WTC11 (cell line): Measurements from ENCODE around the gene RPRD1B. TPM values are rescaled to one million over a fixed set of nuclear protein-coding genes. Genes with fewer than 3 reads are reported as not detected.

Source experiments
- ATAC-seq: fragments of 200-7000 bp; cut with Tn5 transposase; 2 replicates; pipeline ENCODE4 v1.10.0; 2021; ENCODE audit warnings: mild to moderate bottlenecking, moderate library complexity
- CTCF ChIA-PET: fragments of 300-600 bp; sonication (Branson Sonifier 250); formaldehyde crosslinking; loops from one replicate; lab custom pipeline; 2021; ENCODE audit warnings: antibody characterized with exemption; lab: Charles Lee
- POLR2A ChIA-PET: fragments of 350-600 bp; sonication (Branson Sonifier 250); formaldehyde crosslinking; loops from one replicate; lab custom pipeline; 2021; ENCODE audit warnings: antibody characterized with exemption; lab: Charles Lee
- DNase-seq: peaks from one replicate; pipeline ENCODE4 v3.0.0; 2021; ENCODE audit warnings: low spot score
- H3K27ac Mint-ChIP-seq: 2 replicates; pipeline ENCODE4 v1.8.0; 2021; ENCODE audit warnings: mixed read lengths
- H3K27me3 Mint-ChIP-seq: 2 replicates; pipeline ENCODE4 v1.8.0; 2021; ENCODE audit warnings: low read depth, mild to moderate bottlenecking, moderate library complexity, mixed read lengths
- H3K36me3 Mint-ChIP-seq: 2 replicates; pipeline ENCODE4 v1.8.0; 2021; ENCODE audit warnings: mixed read lengths
- H3K4me1 Mint-ChIP-seq: 2 replicates; pipeline ENCODE4 v1.8.0; 2022; ENCODE audit warnings: mixed read lengths
- H3K4me3 Mint-ChIP-seq: 2 replicates; pipeline ENCODE4 v1.8.0; 2021; ENCODE audit warnings: mild to moderate bottlenecking, moderate library complexity, mixed read lengths
- H3K9me3 Mint-ChIP-seq: 2 replicates; pipeline ENCODE4 v1.8.0; 2021; ENCODE audit warnings: mixed read lengths
- ATF2 ChIP-seq: sonication (generic); formaldehyde crosslinking; IDR thresholded peaks from 2 replicates; pipeline ENCODE4 v1.8.1; 2022; ENCODE audit warnings: low read depth, missing genetic modification reagents, borderline replicate concordance
- ATF6 ChIP-seq: sonication (generic); formaldehyde crosslinking; IDR thresholded peaks from 2 replicates; pipeline ENCODE4 v1.8.1; 2023; ENCODE audit warnings: mild to moderate bottlenecking, missing genetic modification reagents
- CBFB ChIP-seq: sonication (generic); formaldehyde crosslinking; IDR thresholded peaks from 2 replicates; pipeline ENCODE4 v1.8.1; 2022; ENCODE audit warnings: mild to moderate bottlenecking, low read depth, missing genetic modification reagents
- CDX4 ChIP-seq: fragments of 250-450 bp; sonication (Bioruptor Pico); IDR thresholded peaks from 2 replicates; pipeline ENCODE4 v1.9.0; 2021; ENCODE audit warnings: moderate library complexity, mild to moderate bottlenecking, inconsistent platforms, borderline replicate concordance
- FOXJ3 ChIP-seq: sonication (generic); formaldehyde crosslinking; IDR thresholded peaks from 2 replicates; pipeline ENCODE4 v1.9.0; 2021; ENCODE audit warnings: missing genetic modification reagents, mild to moderate bottlenecking, borderline replicate concordance
- NR3C1 ChIP-seq: sonication (generic); formaldehyde crosslinking; conservative IDR thresholded peaks from 2 replicates; pipeline ENCODE4 v1.8.1; 2023; ENCODE audit warnings: low read depth, mild to moderate bottlenecking, missing genetic modification reagents
- PRDM15 ChIP-seq: sonication (generic); formaldehyde crosslinking; IDR thresholded peaks from 2 replicates; pipeline ENCODE4 v1.8.0; 2022; ENCODE audit warnings: missing genetic modification reagents
- RORB ChIP-seq: fragments of 250-450 bp; sonication (Bioruptor Pico); IDR thresholded peaks from 2 replicates; pipeline ENCODE4 v1.9.0; 2021; ENCODE audit warnings: mild to moderate bottlenecking
- TCF7 ChIP-seq: sonication (generic); formaldehyde crosslinking; IDR thresholded peaks from 2 replicates; pipeline ENCODE4 v1.8.0; 2022; ENCODE audit warnings: mild to moderate bottlenecking, low read depth, missing genetic modification reagents, moderate library complexity
- TEAD1 ChIP-seq: sonication (generic); formaldehyde crosslinking; IDR thresholded peaks from 2 replicates; pipeline ENCODE4 v1.8.0; 2022; ENCODE audit warnings: mild to moderate bottlenecking, missing genetic modification reagents
- USF1 ChIP-seq: sonication (generic); formaldehyde crosslinking; IDR thresholded peaks from 2 replicates; pipeline ENCODE4 v1.8.0; 2022; ENCODE audit warnings: mild to moderate bottlenecking, missing genetic modification reagents
- ZMAT4 ChIP-seq: fragments of 250-450 bp; sonication (Bioruptor Pico); IDR thresholded peaks from 2 replicates; pipeline ENCODE4 v1.9.0; 2021; ENCODE audit warnings: mild to moderate bottlenecking
- ZNF121 ChIP-seq: sonication (generic); formaldehyde crosslinking; IDR thresholded peaks from 2 replicates; pipeline ENCODE4 v1.8.0; 2023; ENCODE audit warnings: missing genetic modification reagents
- ZNF281 ChIP-seq: sonication (generic); formaldehyde crosslinking; IDR thresholded peaks from 2 replicates; pipeline ENCODE4 v1.8.0; 2023; ENCODE audit warnings: mild to moderate bottlenecking, missing genetic modification reagents
- ZNF396 ChIP-seq: fragments of 250-450 bp; sonication (Bioruptor Pico); IDR thresholded peaks from 2 replicates; pipeline ENCODE4 v1.8.0; 2021; ENCODE audit warnings: mild to moderate bottlenecking, moderate library complexity, borderline replicate concordance
- ZNF423 ChIP-seq: fragments of 250-450 bp; sonication (Bioruptor Pico); IDR thresholded peaks from 2 replicates; pipeline ENCODE4 v2.1.2; 2022; ENCODE audit warnings: mild to moderate bottlenecking, moderate library complexity
- total RNA-seq: library from RNA; stranded (reverse); gene quantifications from 3 replicates; pipeline ENCODE4 v1.2.3, GENCODE V29; 2021

RPRD1B gene
- total RNA-seq, 1 experiment from 2014 or later: 21.4 TPM

- TF ChIP-seq ZNF281 (CRISPR knock-in tag): no peak
These were observed 789 bp upstream of the RPRD1B start (continued) for GRCh38 chr20:38032585-38033329.

GRCh38 chr20:38034108-38034649 lies 633 bp downstream of the RPRD1B start:
- Mint-ChIP-seq H3K27ac (no peak overlapping the region; the same call in 1 of the 2 replicates), H3K4me1 (peaks cover 39% of the 10 kb centered on the region), H3K36me3 (peaks cover 22% of the 10 kb centered on the region)
- ATAC-seq: peak; percentile 4; the same call in 1 of the 2 replicates
- CTCF ChIA-PET: interaction anchor here (2.4 kb wide), 1 partner anchor 39 kb away, joined by 8 read pairs; no protein-coding TSS in a partner anchor
- TF ChIP-seq NR3C1 (CRISPR knock-in tag): no peak
- no peak for TF ChIP-seq USF1
- no peak for TF ChIP-seq PRDM15 (CRISPR knock-in tag)
- no peak for TF ChIP-seq TEAD1 (CRISPR knock-in tag)
- no peak for TF ChIP-seq CDX4
- no peak for TF ChIP-seq ATF2 (CRISPR knock-in tag)
- no peak for TF ChIP-seq RORB (CRISPR knock-in tag)
- TF ChIP-seq ZNF396 (CRISPR knock-in tag): no peak
- TF ChIP-seq ZNF423: no peak
- no peak for TF ChIP-seq ATF6 (CRISPR knock-in tag)
- no peak for TF ChIP-seq ZNF121
- TF ChIP-seq TCF7: no peak
- no peak for TF ChIP-seq FOXJ3 (CRISPR knock-in tag)
- no peak for TF ChIP-seq ZMAT4 (CRISPR knock-in tag)
- no peak for TF ChIP-seq CBFB (CRISPR knock-in tag)
- TF ChIP-seq, all 79 proteins: peak for 0
- H3K4me3 Mint-ChIP-seq: peak overlapping the region; percentile 94
- no peaks in the 10 kb centered on the region for H3K27me3 Mint-ChIP-seq
- DNase-seq: no peak
- no peaks in the 10 kb centered on the region for H3K9me3 Mint-ChIP-seq
- POLR2A ChIA-PET: interaction anchor here (1.6 kb wide), 1 partner anchor 10 kb away, joined by 6 read pairs; no protein-coding TSS in a partner anchor
